ENCODE results near the gene NREP. TPM values are rescaled to one million over a fixed set of nuclear protein-coding genes. Genes with fewer than 3 reads are reported as not detected.

NREP gene
- total RNA-seq, 2 experiments from 2014 or later, result 14.2 to 15.7 TPM

DNA sequence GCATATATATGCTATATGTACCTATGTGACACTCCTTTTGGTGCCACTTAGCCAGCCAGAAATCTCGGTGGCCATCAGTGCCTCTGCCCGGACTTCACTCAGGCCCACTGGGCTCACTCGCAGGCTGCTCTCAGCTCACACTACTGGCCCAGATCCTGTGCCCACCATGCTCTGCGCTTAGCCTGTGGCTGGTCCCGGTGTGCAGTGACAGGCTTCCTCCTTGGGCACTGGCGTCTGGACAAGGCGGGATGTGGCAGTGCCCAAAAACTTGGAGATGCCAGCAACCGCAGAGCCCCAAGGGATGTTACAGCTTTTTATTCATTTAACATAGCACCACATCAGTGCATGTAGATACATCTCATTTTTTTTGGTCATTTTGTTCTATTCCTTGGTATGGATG, 77.4 kb downstream of the NREP start:
- Mint-ChIP-seq H3K36me3 (no peaks in the 10 kb centered on the region), H3K9me3 (no peaks in the 10 kb centered on the region), H3K27me3 (no peaks in the 10 kb centered on the region), H3K27ac (no peak overlapping the region), H3K4me3 (no peak overlapping the region), H3K4me1 (no peaks in the 10 kb centered on the region)
- no peak for DNase-seq

Other genes with a start within 250 kb of the NREP start
- gene STARD4, start 244.7 kb downstream of the NREP start, total RNA-seq, result 10 to 100 TPM; 71.6 to 71.8 TPM

All from activated naive CD8-positive, alpha-beta T cell treated with anti-CD3 and anti-CD28 coated beads for 36 hours (primary cell).